ENCODE data around the gene ETV1. TPM values are rescaled to one million over a fixed set of nuclear protein-coding genes. Genes with fewer than 3 reads are reported as not detected.

The ETV1 gene
- total and polyA plus RNA-seq, 9 of the 15 experiments (the other 6 are each of a cell fraction or from before 2014, with no cell fraction given): 7.2 to 27.4 (median 14.0) TPM

DNA sequence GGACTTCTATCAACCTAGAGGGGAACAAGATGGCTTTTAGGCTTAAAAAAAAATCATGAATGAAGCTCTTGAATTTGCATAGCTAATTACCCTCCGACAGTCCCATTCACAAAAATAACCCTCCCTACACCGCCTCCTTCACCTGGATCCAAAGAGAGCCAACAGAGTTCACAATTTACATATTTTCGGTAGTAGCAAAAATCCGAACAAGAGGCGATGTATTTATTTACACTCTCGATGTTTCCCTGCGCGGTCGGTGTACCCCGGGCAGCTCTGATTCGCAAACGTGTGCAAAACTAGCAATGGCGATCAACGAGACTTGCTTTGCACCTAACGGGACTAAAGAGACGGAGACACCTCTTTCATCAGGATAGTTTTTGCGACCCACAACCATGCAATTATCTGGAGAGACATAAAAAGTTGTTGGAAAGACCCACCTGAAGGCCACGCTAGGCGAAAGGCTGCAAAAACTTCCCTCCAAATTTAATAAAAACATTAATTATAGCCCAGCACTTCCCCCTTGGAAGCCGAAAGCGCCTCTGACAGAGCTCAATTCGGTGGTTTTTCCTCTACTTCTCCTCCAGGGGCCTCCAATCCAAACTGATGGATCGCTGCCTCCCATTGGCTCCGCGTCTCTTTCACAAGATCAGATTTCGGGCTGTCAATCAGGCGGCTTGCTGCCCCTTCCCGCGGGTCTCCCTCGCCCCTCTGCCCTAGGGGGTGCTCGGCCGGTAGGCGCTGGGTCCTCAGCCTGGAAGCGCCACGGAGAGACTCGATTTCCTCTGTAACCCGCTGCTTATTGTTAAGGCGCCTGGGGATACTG, at the start of gene ETV1 (continued):
- TF ChIP-seq RBM34 (IDR thresholded peaks at IDR 0.05; ENCODE audit: borderline replicate concordance, insufficient read depth, low read length): no peak
- TF ChIP-seq, protein P1, sequence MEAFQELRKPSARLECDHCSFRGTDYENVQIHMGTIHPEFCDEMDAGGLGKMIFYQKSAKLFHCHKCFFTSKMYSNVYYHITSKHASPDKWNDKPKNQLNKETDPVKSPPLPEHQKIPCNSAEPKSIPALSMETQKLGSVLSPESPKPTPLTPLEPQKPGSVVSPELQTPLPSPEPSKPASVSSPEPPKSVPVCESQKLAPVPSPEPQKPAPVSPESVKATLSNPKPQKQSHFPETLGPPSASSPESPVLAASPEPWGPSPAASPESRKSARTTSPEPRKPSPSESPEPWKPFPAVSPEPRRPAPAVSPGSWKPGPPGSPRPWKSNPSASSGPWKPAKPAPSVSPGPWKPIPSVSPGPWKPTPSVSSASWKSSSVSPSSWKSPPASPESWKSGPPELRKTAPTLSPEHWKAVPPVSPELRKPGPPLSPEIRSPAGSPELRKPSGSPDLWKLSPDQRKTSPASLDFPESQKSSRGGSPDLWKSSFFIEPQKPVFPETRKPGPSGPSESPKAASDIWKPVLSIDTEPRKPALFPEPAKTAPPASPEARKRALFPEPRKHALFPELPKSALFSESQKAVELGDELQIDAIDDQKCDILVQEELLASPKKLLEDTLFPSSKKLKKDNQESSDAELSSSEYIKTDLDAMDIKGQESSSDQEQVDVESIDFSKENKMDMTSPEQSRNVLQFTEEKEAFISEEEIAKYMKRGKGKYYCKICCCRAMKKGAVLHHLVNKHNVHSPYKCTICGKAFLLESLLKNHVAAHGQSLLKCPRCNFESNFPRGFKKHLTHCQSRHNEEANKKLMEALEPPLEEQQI (IDR thresholded peaks at IDR 0.05): no peak
- peak; percentile 7; the same call in 1 of the 2 replicates for TF ChIP-seq GATAD2B (IDR thresholded peaks at IDR 0.05; ENCODE audit: borderline replicate concordance)
- TF ChIP-seq YY1 (IDR thresholded peaks at IDR 0.05; ENCODE audit: borderline replicate concordance in 1 of 3, control insufficient read depth in 1 of 3, extremely low read depth in 1 of 3, insufficient read depth in 3 of 3, insufficient read length in 1 of 3, insufficient replicate concordance in 2 of 3, low read depth in 1 of 3, low read length in 2 of 3): peak in 2 of 3 experiments; percentile 16 to 62
- TF ChIP-seq, protein P2, sequence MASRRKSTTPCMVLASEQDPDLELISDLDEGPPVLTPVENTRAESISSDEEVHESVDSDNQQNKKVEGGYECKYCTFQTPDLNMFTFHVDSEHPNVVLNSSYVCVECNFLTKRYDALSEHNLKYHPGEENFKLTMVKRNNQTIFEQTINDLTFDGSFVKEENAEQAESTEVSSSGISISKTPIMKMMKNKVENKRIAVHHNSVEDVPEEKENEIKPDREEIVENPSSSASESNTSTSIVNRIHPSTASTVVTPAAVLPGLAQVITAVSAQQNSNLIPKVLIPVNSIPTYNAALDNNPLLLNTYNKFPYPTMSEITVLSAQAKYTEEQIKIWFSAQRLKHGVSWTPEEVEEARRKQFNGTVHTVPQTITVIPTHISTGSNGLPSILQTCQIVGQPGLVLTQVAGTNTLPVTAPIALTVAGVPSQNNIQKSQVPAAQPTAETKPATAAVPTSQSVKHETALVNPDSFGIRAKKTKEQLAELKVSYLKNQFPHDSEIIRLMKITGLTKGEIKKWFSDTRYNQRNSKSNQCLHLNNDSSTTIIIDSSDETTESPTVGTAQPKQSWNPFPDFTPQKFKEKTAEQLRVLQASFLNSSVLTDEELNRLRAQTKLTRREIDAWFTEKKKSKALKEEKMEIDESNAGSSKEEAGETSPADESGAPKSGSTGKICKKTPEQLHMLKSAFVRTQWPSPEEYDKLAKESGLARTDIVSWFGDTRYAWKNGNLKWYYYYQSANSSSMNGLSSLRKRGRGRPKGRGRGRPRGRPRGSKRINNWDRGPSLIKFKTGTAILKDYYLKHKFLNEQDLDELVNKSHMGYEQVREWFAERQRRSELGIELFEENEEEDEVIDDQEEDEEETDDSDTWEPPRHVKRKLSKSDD (conservative IDR thresholded peaks at IDR 0.05; ENCODE audit: low read length): no peak
- TF ChIP-seq PBX2 (CRISPR knock-in tag; IDR thresholded peaks at IDR 0.05; ENCODE audit: low read depth): no peak; the same call in 1 of the 2 replicates
- peak; percentile 95 for TF ChIP-seq PBX2 (tag; conservative IDR thresholded peaks at IDR 0.05; ENCODE audit: low read depth)
- no peak for TF ChIP-seq ELF4 (CRISPR knock-in tag; IDR thresholded peaks at IDR 0.05)
- no peak for TF ChIP-seq BRF2 (IDR thresholded peaks at IDR 0.05; ENCODE audit: borderline replicate concordance, insufficient read depth, insufficient read length)
- peak; percentile 71 for TF ChIP-seq CEBPG (CRISPR knock-in tag; IDR thresholded peaks at IDR 0.05)
- TF ChIP-seq CEBPG (tag; conservative IDR thresholded peaks at IDR 0.05 in 1 of 2, IDR thresholded peaks at IDR 0.05 in 1 of 2): peak in 1 of 2 experiments; percentile 68; a peak in 1 of 4 replicates
- peak; percentile 32 to 36; a peak in 2 of 4 replicates for TF ChIP-seq NRF1 (conservative IDR thresholded peaks at IDR 0.05 in 1 of 2, IDR thresholded peaks at IDR 0.05 in 1 of 2)
- TF ChIP-seq ZSCAN32 (CRISPR knock-in tag; IDR thresholded peaks at IDR 0.05): no peak
- 0 out of 2 replicates have a peak, but pooled peaks have one; percentile 10 for TF ChIP-seq GTF2E2 (tag; IDR thresholded peaks at IDR 0.05)
- TF ChIP-seq ATF7 (IDR thresholded peaks at IDR 0.05): peak; percentile 31; the same call in 1 of the 2 replicates
- TF ChIP-seq TAF1 (IDR thresholded peaks at IDR 0.05; ENCODE audit: control insufficient read depth, extremely low read depth, insufficient read depth, low read length, severe bottlenecking): peak; percentile 75
